CD4-positive, alpha-beta T cell (primary cell): ENCODE results near the gene EOGT. TPM values are rescaled to one million over a fixed set of nuclear protein-coding genes. Genes with fewer than 3 reads are reported as not detected.

ENCODE experiments used
- ATAC-seq: fragments of 200-7000 bp; cut with Tn5 transposase; one replicate; pipeline ENCODE4 v1.10.0; 2022; ENCODE audit warnings: mild to moderate bottlenecking; ENCODE audit not compliant: poor library complexity
- CTCF ChIA-PET: fragments of 350-600 bp; sonication (Branson Sonifier 250); formaldehyde crosslinking; loops from one replicate; lab custom pipeline; 2021; ENCODE audit warnings: antibody characterized with exemption, inconsistent platforms; lab: Charles Lee
- POLR2A ChIA-PET: fragments of 350-600 bp; sonication (Branson Sonifier 250); formaldehyde crosslinking; loops from one replicate; lab custom pipeline; 2021; ENCODE audit warnings: antibody characterized with exemption, inconsistent platforms; lab: Charles Lee
- DNase-seq, 14 experiments: peaks; one replicate each; pipeline ENCODE4 v3.0.0-alpha.2; 2013 to 2020; ENCODE audit warnings: mixed read lengths in 2 of 14
- H3K27ac ChIP-seq, 2 donors: one replicate each; pipeline versions ENCODE4 v1.5.1 to v1.7.0; 2013; ENCODE audit warnings: low read length in 2 of 2, low read depth in 1 of 2, mild to moderate bottlenecking in 1 of 2
- H3K27me3 ChIP-seq, 2 experiments: 1 replicate in 1 of 2; 2 replicates in 1 of 2; pipeline versions ENCODE4 v1.6.1 to v1.7.0; 2013; ENCODE audit warnings: low read length in 2 of 2, control low read depth in 1 of 2, mild to moderate bottlenecking in 1 of 2, moderate library complexity in 1 of 2; ENCODE audit not compliant: insufficient read depth in 2 of 2, control insufficient read depth in 1 of 2
- H3K36me3 ChIP-seq: one replicate; pipeline ENCODE4 v1.6.1; 2013; ENCODE audit warnings: low read length, control low read depth; ENCODE audit not compliant: insufficient read depth
- H3K4me1 ChIP-seq: one replicate; pipeline ENCODE4 v1.6.1; 2013; ENCODE audit warnings: low read length, control low read depth; ENCODE audit not compliant: insufficient read depth
- H3K4me3 ChIP-seq: one replicate; pipeline ENCODE4 v1.5.1; 2013; ENCODE audit warnings: mild to moderate bottlenecking, low read length, moderate library complexity
- H3K9me3 ChIP-seq, 2 experiments: 1 replicate in 1 of 2; 2 replicates in 1 of 2; pipeline versions ENCODE4 v1.6.1 to v1.7.0; 2013; ENCODE audit warnings: low read length in 2 of 2, mild to moderate bottlenecking in 2 of 2, control low read depth in 1 of 2, moderate library complexity in 1 of 2; ENCODE audit not compliant: control insufficient read depth in 1 of 2, insufficient read depth in 1 of 2
- H3K27ac Mint-ChIP-seq: one replicate; pipeline ENCODE4 v1.8.0; 2020; ENCODE audit warnings: mixed read lengths
- H3K27me3 Mint-ChIP-seq: one replicate; pipeline ENCODE4 v1.8.0; 2021; ENCODE audit warnings: mixed read lengths
- H3K36me3 Mint-ChIP-seq: one replicate; pipeline ENCODE4 v1.8.0; 2021; ENCODE audit warnings: low read depth, mixed read lengths
- H3K4me1 Mint-ChIP-seq: one replicate; pipeline ENCODE4 v1.8.0; 2021; ENCODE audit warnings: low read depth, mixed read lengths
- H3K4me3 Mint-ChIP-seq: one replicate; pipeline ENCODE4 v1.8.0; 2020; ENCODE audit warnings: mild to moderate bottlenecking, mixed read lengths
- H3K9me3 Mint-ChIP-seq: one replicate; pipeline ENCODE4 v1.8.0; 2020; ENCODE audit warnings: mixed read lengths
- CTCF ChIP-seq: fragments of 200-600 bp; IDR thresholded peaks from one replicate; pipeline ENCODE4 v1.8.0; 2022; ENCODE audit warnings: antibody characterized with exemption, mild to moderate bottlenecking
- intact Hi-C, 2 experiments: fragments of 100-400 bp; cut with DNase I in 1 of 2; cut with micrococcal nuclease in 1 of 2; formaldehyde crosslinking; loops; one replicate each; pipeline versions ENCODE4 v1.15.1 to v1.9.0; 2023 to 2025; cut with DNase I, micrococcal nuclease
- total RNA-seq, 174 experiments: library from RNA in 2 of 174; stranded (reverse) in 2 of 174; gene quantifications; one replicate each; pipeline ENCODE4 v1.2.3 and lab custom pipeline; 2021 to 2026

EOGT gene
- total RNA-seq, 2 experiments from 2014 or later = 13.0 to 13.4 TPM

GRCh38 chr3:69058180-69058946 is 44.9 kb upstream of the EOGT start:
- H3K4me3 ChIP-seq = no peak overlapping the region
- no peaks in the 10 kb centered on the region for H3K9me3 ChIP-seq
- intact Hi-C loops = no loop called here
- H3K4me1 Mint-ChIP-seq = peaks cover 35% of the 10 kb centered on the region
- peak overlapping the region; percentile 84 for H3K27ac Mint-ChIP-seq
- ATAC-seq (peak; percentile 97), DNase-seq (peak in 4 of 14 experiments; percentile 17 to 78 (median 57))
- peak overlapping the region; percentile 32 to 67 for H3K27ac ChIP-seq
- ChIA-PET POLR2A (interaction anchor here (0.7 to 5.1 kb wide), 12 partner anchors 10 to 44 kb away, joined by 3 to 42 read pairs (median 4); partner anchors contain the start of genes ARL6IP5, EOGT and UBA3), CTCF (interaction anchor here (1.2 kb wide), 1 partner anchor 17 kb away, joined by 3 read pairs; no protein-coding TSS in a partner anchor)
- no peak for TF ChIP-seq CTCF
- H3K4me3 Mint-ChIP-seq = peak overlapping the region; percentile 32
- H3K4me1 ChIP-seq = peaks cover 15% of the 10 kb centered on the region
- H3K27me3 Mint-ChIP-seq = no peaks in the 10 kb centered on the region
- H3K27me3 ChIP-seq = no peaks in the 10 kb centered on the region
- peaks cover 78% of the 10 kb centered on the region for H3K36me3 Mint-ChIP-seq
- no peaks in the 10 kb centered on the region for H3K9me3 Mint-ChIP-seq
- peaks cover 58% of the 10 kb centered on the region for H3K36me3 ChIP-seq

- TF ChIP-seq CTCF = no peak
- DNase-seq (no peak), ATAC-seq (peak; percentile 5)
- Histone ChIP-seq H3K27ac (peak overlapping the region; percentile 93 to 95), H3K9me3 (no peaks in the 10 kb centered on the region), H3K27me3 (no peaks in the 10 kb centered on the region), H3K36me3 (peaks cover 35% of the 10 kb centered on the region), H3K4me3 (peak overlapping the region; percentile 81), H3K4me1 (peaks cover 14% of the 10 kb centered on the region)
- Mint-ChIP-seq H3K27me3 (no peaks in the 10 kb centered on the region), H3K36me3 (peaks cover 81% of the 10 kb centered on the region), H3K9me3 (no peaks in the 10 kb centered on the region), H3K4me3 (peak overlapping the region; percentile 98), H3K27ac (peak overlapping the region; percentile 99), H3K4me1 (peaks cover 54% of the 10 kb centered on the region)
- ChIA-PET CTCF (interaction anchor here (1.0 to 2.5 kb wide), 8 partner anchors 11 to 69 kb away, joined by 3 to 19 read pairs (median 3); partner anchors contain the start of gene ARL6IP5), POLR2A (interaction anchor here (1.0 to 4.1 kb wide), 17 partner anchors 8 to 148 kb away, joined by 3 to 94 read pairs (median 6); partner anchors contain the start of genes ARL6IP5, EOGT and UBA3)
- intact Hi-C loops = loop anchor here (1.0 to 5.0 kb wide), 5 partner anchors 26 to 40 kb away; partner anchors contain the start of genes ARL6IP5 (in 1 of the 2), EOGT (in 1 of the 2) and UBA3 (in 1 of the 2)
These were observed 39.0 kb upstream of the EOGT start for GRCh38 chr3:69052472-69052898.

- H3K4me3 ChIP-seq = peak within 1 kb of the TSS; percentile 81
- H3K27ac ChIP-seq = peak within 1 kb of the TSS; percentile 93 to 95
- CTCF ChIA-PET = interaction anchor here (1.0 to 2.5 kb wide), 8 partner anchors 12 to 69 kb away, joined by 3 to 19 read pairs (median 3); partner anchors contain the start of gene ARL6IP5
- TF ChIP-seq CTCF = no peak
- H3K27me3 Mint-ChIP-seq = no peaks in the 10 kb centered on the region
- H3K4me1 Mint-ChIP-seq = peaks cover 55% of the 10 kb centered on the region
- peaks cover 80% of the 10 kb centered on the region for H3K36me3 Mint-ChIP-seq
- peaks cover 17% of the 10 kb centered on the region for H3K4me1 ChIP-seq
- no peaks in the 10 kb centered on the region for H3K9me3 Mint-ChIP-seq
- no peaks in the 10 kb centered on the region for H3K9me3 ChIP-seq
- peak within 1 kb of the TSS; percentile 98 for H3K4me3 Mint-ChIP-seq
- H3K27me3 ChIP-seq = no peaks in the 10 kb centered on the region
- peaks cover 37% of the 10 kb centered on the region for H3K36me3 ChIP-seq
- ATAC-seq (peak; percentile 86), DNase-seq (peak; percentile 94 to 100 (median 97))
- intact Hi-C loops = loop anchor here (1.0 to 5.0 kb wide), 6 partner anchors 27 to 41 kb away; partner anchors contain the start of genes ARL6IP5 (in 2 of the 2), EOGT (in 1 of the 2) and UBA3 (in 1 of the 2)
- peak within 1 kb of the TSS; percentile 99 for H3K27ac Mint-ChIP-seq
- POLR2A ChIA-PET = interaction anchor here (0.6 to 4.1 kb wide), 19 partner anchors 9 to 148 kb away, joined by 3 to 94 read pairs (median 6); partner anchors contain the start of genes ARL6IP5, EOGT and UBA3
These were observed 38.4 kb upstream of the EOGT start, which contains the start of gene TMF1 for GRCh38 chr3:69051756-69052471. TSS of gene TMF1 (minus strand) at chr3:69052333. CDS start at chr3:69052086, 247 bp downstream.
